Activated CD8-positive, alpha-beta memory T cell treated with anti-CD3 and anti-CD28 coated beads, Interleukin-2, amount 50 U/mL, for 24 hours (primary cell): ENCODE results near the gene THUMPD3.

Source experiments
- DNase-seq: peaks from one replicate; pipeline ENCODE4 v3.0.0-alpha.2; 2020; ENCODE audit errors: extremely low read depth

Gene THUMPD3

GRCh38 chr3:9397906-9398699 lies 35.2 kb downstream of the THUMPD3 start:
- DNase-seq = no peak

- no peak for DNase-seq
Observed at GRCh38 chr3:9398700-9399336, 36.0 kb downstream of the THUMPD3 start.

- DNase-seq = no peak
Observed at GRCh38 chr3:9399337-9399703, 36.5 kb downstream of the THUMPD3 start.

DNA sequence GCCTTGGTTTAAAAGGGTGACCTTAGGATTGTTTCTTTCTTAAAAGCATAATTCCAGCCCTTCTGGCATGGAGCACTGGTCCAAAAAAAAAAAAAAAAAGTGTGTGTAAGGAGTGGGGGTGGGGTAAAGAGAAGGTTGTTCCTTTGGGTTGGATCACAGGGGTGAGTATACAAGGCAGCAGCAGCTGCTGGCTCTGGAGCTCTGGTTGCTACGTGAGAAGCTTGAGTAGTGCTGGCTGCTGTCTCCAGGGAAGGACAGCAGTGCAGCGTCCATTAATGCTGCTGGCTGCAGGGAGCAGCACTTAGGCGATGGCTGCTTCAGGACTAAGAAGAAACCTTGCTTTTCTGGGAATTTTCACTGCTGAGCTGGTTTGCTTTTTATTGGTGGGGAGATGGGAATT lies 36.9 kb downstream of the THUMPD3 start:
- no peak for DNase-seq

DNA sequence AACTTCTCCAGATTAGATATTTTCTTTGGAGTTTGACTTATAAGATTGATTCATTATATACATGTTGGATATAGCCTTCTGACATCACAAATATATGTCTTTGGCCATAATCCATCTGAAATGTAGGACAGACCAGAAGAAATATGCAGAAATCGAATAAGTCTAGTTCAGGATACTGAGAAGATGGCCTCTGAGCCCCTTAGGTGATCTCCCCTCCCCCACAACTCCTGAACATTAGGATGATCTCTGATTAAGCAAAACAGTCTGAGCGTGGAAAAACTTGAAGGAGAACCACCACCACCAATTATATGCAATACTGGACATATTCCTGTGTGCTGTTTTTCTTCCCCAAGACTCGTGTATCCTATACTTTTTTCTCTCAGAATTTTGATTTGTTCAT lies 37.8 kb downstream of the THUMPD3 start:
- DNase-seq = no peak

- DNase-seq = no peak
Observed at GRCh38 chr3:9401986-9402385, 39.1 kb downstream of the THUMPD3 start.

DNA sequence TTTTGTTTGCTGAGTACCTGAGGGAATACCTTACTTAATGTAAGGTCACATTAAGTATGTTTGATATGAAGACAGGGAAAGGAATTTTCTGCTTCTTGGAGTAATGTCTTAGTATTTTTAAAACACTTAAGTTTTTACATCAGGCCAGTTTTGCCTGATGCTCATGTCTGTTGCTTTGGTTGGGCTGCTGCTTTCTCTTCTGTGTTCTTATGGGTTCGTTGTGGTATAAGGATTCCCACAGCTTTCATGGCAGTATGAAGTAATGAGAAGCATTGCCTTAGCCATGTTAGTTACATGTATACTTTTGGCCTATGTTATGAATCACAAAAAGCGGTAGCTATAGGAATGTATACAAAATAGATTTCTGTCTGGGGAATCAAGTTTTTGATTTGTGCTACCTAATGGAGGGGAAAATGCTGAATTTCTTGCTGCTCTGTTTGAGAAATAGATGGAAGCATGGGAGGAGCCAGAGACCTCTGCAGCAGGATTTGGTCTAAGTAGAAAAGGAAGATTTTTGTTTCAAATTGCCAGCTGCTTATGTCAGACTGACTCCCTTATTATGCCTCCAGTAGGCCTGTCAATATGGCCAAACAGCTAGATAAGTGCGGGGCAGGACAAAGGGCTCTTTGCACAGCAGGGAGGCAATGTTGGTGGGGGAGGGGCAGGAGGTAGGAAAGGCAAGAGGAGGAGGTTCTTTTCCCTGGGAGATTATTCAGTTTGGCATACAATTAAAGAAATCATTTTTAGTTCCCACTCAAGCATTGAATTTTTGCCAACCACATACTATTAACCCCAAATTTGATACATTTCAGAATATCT lies 39.8 kb downstream of the THUMPD3 start:
- no peak for DNase-seq

DNA sequence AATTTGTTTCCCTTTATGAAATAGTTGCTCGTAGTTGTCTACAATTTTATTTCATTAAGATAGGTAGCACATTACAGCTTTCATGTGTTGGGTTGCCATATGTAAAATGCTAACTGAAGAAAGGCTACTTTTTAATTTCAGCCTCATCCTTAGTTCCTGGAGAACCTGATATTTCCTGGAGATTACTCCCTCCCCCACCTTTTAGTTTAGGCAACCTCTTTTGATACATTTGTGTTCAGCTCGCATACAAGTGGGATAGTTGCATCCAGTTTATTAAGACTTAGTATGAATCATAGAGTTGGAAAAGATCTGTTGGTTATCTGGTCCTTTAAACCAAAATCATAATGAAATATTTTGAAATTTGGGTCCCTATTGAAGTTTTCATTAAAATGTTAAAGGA lies 40.6 kb downstream of the THUMPD3 start:
- DNase-seq = no peak

DNA sequence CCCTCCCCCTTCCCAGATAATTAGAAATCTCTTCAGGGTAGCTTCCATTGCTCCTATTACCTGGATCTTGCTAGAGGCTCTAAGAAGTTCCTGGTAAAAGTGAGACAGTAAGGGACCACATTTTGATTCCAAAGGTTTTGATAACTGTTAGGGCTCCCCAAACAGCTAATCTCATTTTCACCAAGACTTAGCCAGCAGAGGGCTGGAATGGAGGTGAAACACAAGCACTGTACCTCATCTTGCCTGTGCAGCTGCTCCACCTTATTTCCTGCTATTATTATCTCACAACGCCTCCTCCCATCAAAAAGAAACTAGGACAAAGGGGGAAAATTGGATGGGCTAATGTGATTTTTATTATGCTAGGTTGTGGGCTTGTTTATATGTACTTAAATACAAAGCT lies 41.8 kb downstream of the THUMPD3 start:
- DNase-seq = no peak

DNA sequence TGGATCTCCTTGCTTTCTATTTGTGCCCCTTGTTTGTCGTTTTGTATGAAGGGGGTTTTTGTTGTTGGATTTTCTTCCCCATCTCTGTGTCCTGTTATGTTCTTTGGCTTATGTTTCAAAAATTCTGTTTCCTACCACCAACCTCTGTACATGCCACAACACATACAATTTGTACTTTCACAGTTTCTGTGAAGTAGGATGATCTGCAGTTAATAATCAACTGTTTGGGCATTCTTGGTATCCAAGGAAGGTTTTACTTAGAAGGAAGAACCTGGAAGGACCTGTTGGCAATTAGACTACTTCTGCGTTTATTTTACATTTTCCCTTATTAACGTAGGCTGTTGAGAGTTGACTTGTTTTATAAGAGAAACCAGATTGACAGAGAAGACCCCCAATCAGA lies 42.9 kb downstream of the THUMPD3 start:
- DNase-seq = no peak

- DNase-seq = no peak
Observed at GRCh38 chr3:9406856-9407626, 44.2 kb downstream of the THUMPD3 start.

- no peak for DNase-seq
Observed at GRCh38 chr3:9408061-9408460, 45.2 kb downstream of the THUMPD3 start.

DNA sequence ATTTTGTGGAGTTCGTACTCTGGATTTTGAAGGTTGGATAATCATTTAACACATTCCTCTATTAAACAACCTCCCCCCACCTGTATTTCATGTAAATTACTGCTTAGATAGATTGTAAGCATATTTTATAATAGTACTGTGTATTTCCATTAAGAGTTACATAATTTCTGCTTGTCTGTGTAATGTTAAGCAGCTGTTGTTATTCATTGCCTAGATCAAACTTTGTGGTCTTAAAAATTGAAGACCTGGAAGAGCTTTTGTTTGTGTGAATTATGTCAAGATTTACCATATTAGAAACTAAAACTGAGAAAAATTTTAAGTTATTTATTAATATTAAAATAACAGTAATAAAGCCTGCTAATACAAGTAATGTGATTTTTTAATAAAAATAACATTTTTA lies 45.7 kb downstream of the THUMPD3 start:
- no peak for DNase-seq

DNA sequence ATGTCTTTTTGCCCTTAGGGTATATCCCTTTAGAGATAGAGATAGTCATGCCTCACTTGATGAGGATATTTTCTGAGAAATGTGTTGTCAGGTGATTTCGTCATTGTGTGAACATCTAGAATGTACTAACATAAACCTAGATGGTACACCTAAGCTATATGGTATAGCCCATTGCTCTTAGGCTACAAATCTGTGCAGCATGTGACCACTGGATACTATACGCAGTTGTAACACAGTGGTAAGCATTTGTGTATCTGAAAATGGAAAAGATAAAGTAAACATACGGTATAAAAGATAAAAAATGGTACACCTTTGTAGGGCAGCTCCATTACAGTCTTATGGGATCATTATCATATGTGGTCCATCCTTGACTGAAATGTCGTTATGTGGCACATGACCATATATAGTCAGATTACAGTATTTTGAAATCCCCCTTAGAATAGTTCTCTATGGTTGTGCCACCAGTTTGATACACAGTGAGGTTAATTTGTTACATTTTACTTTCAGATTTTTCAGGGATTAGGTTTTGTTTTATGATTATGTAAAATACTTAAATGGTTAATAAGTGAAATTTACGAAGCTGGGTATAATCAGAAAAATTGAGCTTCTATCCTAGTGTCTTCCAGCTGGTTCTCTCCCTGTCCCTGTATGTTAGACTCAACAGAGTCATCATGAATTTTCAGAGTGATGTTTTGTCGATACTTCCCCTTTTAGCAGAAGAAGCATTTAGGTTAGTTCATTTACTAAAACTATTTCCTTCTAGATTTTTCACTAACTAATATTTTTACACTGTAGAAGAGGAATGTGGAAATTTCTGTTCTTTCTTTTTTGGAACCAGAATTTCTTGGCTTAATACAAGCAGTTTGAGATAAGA lies 47.4 kb downstream of the THUMPD3 start:
- no peak for DNase-seq

- DNase-seq = no peak
Observed at GRCh38 chr3:9411302-9411701, 48.4 kb downstream of the THUMPD3 start.

DNA sequence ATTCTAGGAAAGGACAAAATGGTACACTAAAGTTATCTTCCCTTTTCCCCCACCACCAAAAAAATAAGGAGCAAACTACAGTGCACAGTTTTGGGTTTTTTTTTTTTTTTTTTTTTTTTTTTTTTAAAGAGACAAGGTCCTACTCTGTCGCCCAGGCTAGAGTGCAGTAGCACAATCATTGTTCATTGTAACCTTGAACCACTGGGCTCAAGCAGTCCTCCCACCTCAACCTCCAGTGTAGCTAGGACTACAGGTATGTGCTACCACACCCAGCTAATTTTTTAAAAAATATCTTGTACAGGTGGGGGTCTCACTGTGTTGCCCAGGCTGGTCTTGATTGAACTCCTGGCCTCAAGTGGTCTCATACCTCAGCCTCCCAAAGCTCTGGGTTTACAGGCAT lies 49.4 kb downstream of the THUMPD3 start:
- no peak for DNase-seq

GRCh38 chr3:9414826-9415225 lies 52.0 kb downstream of the THUMPD3 start:
- no peak for DNase-seq

- DNase-seq = no peak
Observed at GRCh38 chr3:9415485-9416138, 52.8 kb downstream of the THUMPD3 start.

DNA sequence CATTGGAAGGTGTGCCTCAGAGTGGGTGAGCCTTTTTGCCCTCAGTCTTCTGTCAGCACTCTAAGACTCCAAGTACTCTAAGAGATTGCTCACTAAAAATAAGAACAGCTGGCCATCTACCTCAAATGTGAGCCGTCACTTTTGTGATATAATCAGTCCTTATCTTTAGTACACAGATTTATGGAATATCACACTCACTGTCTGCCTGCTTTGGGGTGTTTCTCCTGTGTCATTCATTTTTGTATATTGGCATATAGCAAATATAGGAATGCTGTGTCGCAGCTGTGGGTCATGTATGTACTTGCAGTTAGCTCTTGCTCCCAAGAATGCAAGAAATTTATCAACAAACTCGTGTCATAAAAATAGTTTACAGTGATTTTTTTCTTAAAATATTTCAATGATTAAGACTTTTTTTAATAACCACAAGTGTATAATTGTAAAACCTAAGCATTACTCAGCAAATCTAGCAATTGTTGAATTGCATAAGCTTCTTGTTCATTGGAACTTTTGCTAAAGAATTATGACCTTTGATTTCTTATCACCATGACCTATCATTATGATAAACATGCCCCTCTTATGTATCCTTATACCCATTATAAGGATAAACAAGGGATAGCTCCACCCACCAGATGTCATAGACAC lies 53.4 kb downstream of the THUMPD3 start:
- DNase-seq = no peak
